Measurements from ENCODE around the gene CCDC190. TPM values are rescaled to one million over a fixed set of nuclear protein-coding genes. Genes with fewer than 3 reads are reported as not detected.

Gene CCDC190
- total and polyA plus RNA-seq, 12 donors = not detected

- H3K27ac ChIP-seq = no peak overlapping the region
- H3K9me3 ChIP-seq (replicated peaks in 1 of 3) = peaks cover 0 to 2% (median 0%) of the 10 kb centered on the region in 3 donors
- intact Hi-C loops (cut with DNase I) = no loop called here
- WGBS, 4 donors = 94 to 97% (median 95%) methylated on average over 1 of the region's 1 CpG
- no peak for DNase-seq
- no peak overlapping the region for H3K4me3 ChIP-seq
- H3K36me3 ChIP-seq (replicated peaks in 1 of 2) = no peaks in the 10 kb centered on the region
- no peaks in the 10 kb centered on the region for H3K4me1 ChIP-seq (replicated peaks in 1 of 2)
- H3K27me3 ChIP-seq = no peaks in the 10 kb centered on the region
- no peak for TF ChIP-seq POLR2A (IDR thresholded peaks at IDR 0.05)
- no peak for TF ChIP-seq CTCF (IDR thresholded peaks at IDR 0.05)
Measured at GRCh38 chr1:162844153-162844552, 16.8 kb downstream of the CCDC190 start.

GRCh38 chr1:162840250-162840839 is 20.6 kb downstream of the CCDC190 start:
- H3K4me1 ChIP-seq (replicated peaks in 1 of 2) = no peaks in the 10 kb centered on the region
- no peak overlapping the region for H3K27ac ChIP-seq
- no peak overlapping the region for H3K4me3 ChIP-seq
- intact Hi-C loops (cut with DNase I) = no loop called here
- peaks cover 0 to 8% (median 0%) of the 10 kb centered on the region in 3 donors for H3K9me3 ChIP-seq (replicated peaks in 1 of 3)
- no peaks in the 10 kb centered on the region for H3K27me3 ChIP-seq
- no peak for DNase-seq
- no peak for TF ChIP-seq POLR2A (IDR thresholded peaks at IDR 0.05)
- no peak for TF ChIP-seq CTCF (IDR thresholded peaks at IDR 0.05)
- no peaks in the 10 kb centered on the region for H3K36me3 ChIP-seq (replicated peaks in 1 of 2)

GRCh38 chr1:162838863-162839262 is 22.1 kb downstream of the CCDC190 start:
- H3K4me1 ChIP-seq (replicated peaks in 1 of 2) = no peaks in the 10 kb centered on the region
- WGBS, 4 donors = 70 to 97% (median 82%) methylated on average over 4 of the region's 4 CpGs

GRCh38 chr1:162835157-162835899 is 25.6 kb downstream of the CCDC190 start:
- WGBS, 4 donors = 48 to 70% (median 60%) methylated on average over 3 of the region's 3 CpGs
- no peak overlapping the region for H3K4me3 ChIP-seq
- no peaks in the 10 kb centered on the region for H3K4me1 ChIP-seq (replicated peaks in 1 of 2)
- H3K36me3 ChIP-seq (replicated peaks in 1 of 2) = no peaks in the 10 kb centered on the region
- TF ChIP-seq POLR2A (IDR thresholded peaks at IDR 0.05) (no peak), CTCF (IDR thresholded peaks at IDR 0.05) (no peak)
- intact Hi-C loops (cut with DNase I) = no loop called here
- H3K9me3 ChIP-seq (replicated peaks in 1 of 3) = peaks cover 0 to 8% (median 0%) of the 10 kb centered on the region in 3 donors
- H3K27ac ChIP-seq = no peak overlapping the region
- no peak for DNase-seq
- H3K27me3 ChIP-seq = no peaks in the 10 kb centered on the region

More at GRCh38 chr1:162838863-162839262, 22.1 kb downstream of the CCDC190 start:
- Histone ChIP-seq H3K36me3 (replicated peaks in 1 of 2) (no peaks in the 10 kb centered on the region), H3K27ac (no peak overlapping the region), H3K9me3 (replicated peaks in 1 of 3) (peaks cover 0 to 8% (median 0%) of the 10 kb centered on the region in 3 donors), H3K4me3 (no peak overlapping the region), H3K27me3 (no peaks in the 10 kb centered on the region)
- intact Hi-C loops (cut with DNase I) = no loop called here
- no peak for DNase-seq
- TF ChIP-seq POLR2A (IDR thresholded peaks at IDR 0.05) (no peak), CTCF (IDR thresholded peaks at IDR 0.05) (no peak)

All from adrenal gland (tissue), 12 donors.